GM12878 (cell line): ENCODE results near the gene PHACTR1. TPM values are rescaled to one million over a fixed set of nuclear protein-coding genes. Genes with fewer than 3 reads are reported as not detected.

Source experiments
- ATAC-seq: fragments of 200-7000 bp; cut with Tn5 transposase; 3 replicates; pipeline ENCODE4 v1.9.1; 2020; ENCODE audit warnings: mild to moderate bottlenecking, moderate library complexity
- BruUV-seq: library from RNA; stranded (reverse); fragments of 400-500 nt; replicated peaks from 2 replicates; lab custom pipeline; 2021; lab: Mats Ljungman, UMichigan
- CTCF ChIA-PET: fragments of 300-600 bp; sonication (Branson Sonifier 250); formaldehyde crosslinking; extraction: SDS; loops from one replicate; lab custom pipeline; 2021; ENCODE audit warnings: inconsistent platforms; lab: Yijun Ruan, JAX
- POLR2A ChIA-PET: fragments of 350-600 bp; formaldehyde crosslinking; extraction: SDS; loops from one replicate; lab custom pipeline; 2021; ENCODE audit warnings: inconsistent platforms; lab: Charles Lee
- RAD21 ChIA-PET: fragments of 300-600 bp; sonication (Branson Sonifier 250); formaldehyde crosslinking; loops from one replicate; lab custom pipeline; 2023; ENCODE audit warnings: antibody characterized with exemption; ENCODE audit not compliant: unreplicated experiment; lab: Charles Lee
- SMC1A ChIA-PET: fragments of 300-600 bp; sonication (Branson Sonifier 250); formaldehyde crosslinking; loops from one replicate; lab custom pipeline; 2023; ENCODE audit not compliant: unreplicated experiment, uncharacterized antibody; lab: Charles Lee
- DNase-seq: peaks from one replicate; pipeline ENCODE4 v3.0.0-alpha.2; 2011; ENCODE audit warnings: low read depth, low spot score
- FAIRE-seq: peaks from 3 replicates; lab custom pipeline; 2011; peaks lifted over from hg19 to GRCh38; lab: Jason Lieb, UNC
- H2AFZ ChIP-seq: 2 replicates; pipeline ENCODE4 v1.6.0; 2011; ENCODE audit warnings: low read depth, low read length, control low read depth; ENCODE audit not compliant: control insufficient read depth
- H3K27ac ChIP-seq: 2 replicates; pipeline ENCODE4 v1.5.1; 2011; ENCODE audit warnings: control low read depth; ENCODE audit not compliant: control insufficient read depth, insufficient read depth
- H3K27me3 ChIP-seq, 2 experiments: replicated peaks in 1 of 2; 2 replicates each; pipeline versions ENCODE4 v1.6.0 to v1.6.1; 2011; ENCODE audit warnings: low read length in 1 of 2; ENCODE audit not compliant: control insufficient read depth in 2 of 2, insufficient read depth in 2 of 2
- H3K36me3 ChIP-seq, 2 experiments: 2 replicates each; pipeline ENCODE4 v1.5.1; 2011; ENCODE audit warnings: low read length in 1 of 2; ENCODE audit not compliant: control insufficient read depth in 2 of 2, insufficient read depth in 2 of 2
- H3K4me1 ChIP-seq: 2 replicates; pipeline ENCODE4 v1.6.1; 2011; ENCODE audit warnings: mild to moderate bottlenecking, low read length, moderate library complexity, mixed read lengths; ENCODE audit not compliant: control insufficient read depth, insufficient read depth
- H3K4me2 ChIP-seq: 2 replicates; pipeline ENCODE4 v1.6.0; 2011; ENCODE audit warnings: control low read depth; ENCODE audit not compliant: control insufficient read depth, insufficient read depth
- H3K4me3 ChIP-seq: fragments of 200-600 bp; sonication (generic); 2 replicates; pipeline ENCODE4 v1.5.1; 2016
- H3K79me2 ChIP-seq: 2 replicates; pipeline ENCODE4 v1.6.0; 2011; ENCODE audit warnings: low read length; ENCODE audit not compliant: control insufficient read depth, insufficient read depth
- H3K9ac ChIP-seq: 2 replicates; pipeline ENCODE4 v1.8.0; 2011; ENCODE audit warnings: low read length, control low read depth, mixed read lengths; ENCODE audit not compliant: control insufficient read depth, insufficient read depth
- H3K9me3 ChIP-seq: replicated peaks from 3 replicates; pipeline ENCODE4 v1.5.1; 2011; ENCODE audit warnings: mild to moderate bottlenecking, low read length; ENCODE audit not compliant: control insufficient read depth, insufficient read depth
- H4K20me1 ChIP-seq: 2 replicates; pipeline ENCODE4 v1.6.0; 2011; ENCODE audit not compliant: control insufficient read depth, insufficient read depth
- DPF2 ChIP-seq: fragments of 450-650 bp; IDR thresholded peaks from 2 replicates; pipeline ENCODE4 v1.6.1; 2017; ENCODE audit warnings: mild to moderate bottlenecking
- HDAC6 ChIP-seq: fragments of 200-600 bp; sonication (generic); IDR thresholded peaks from one replicate; pipeline ENCODE4 v1.8.0; 2017; ENCODE audit warnings: antibody characterized with exemption; ENCODE audit not compliant: unreplicated experiment
- HDGF ChIP-seq: fragments of 450-650 bp; IDR thresholded peaks from 2 replicates; pipeline ENCODE4 v1.6.1; 2016; ENCODE audit warnings: antibody characterized with exemption
- SUZ12 ChIP-seq: fragments of 200-600 bp; sonication (generic); IDR thresholded peaks from one replicate; pipeline ENCODE4 v1.6.1; 2018; ENCODE audit warnings: antibody characterized with exemption, mild to moderate bottlenecking; ENCODE audit not compliant: unreplicated experiment
- TAF1 ChIP-seq: IDR thresholded peaks from 2 replicates; pipeline ENCODE4 v1.6.1; 2011; ENCODE audit warnings: mild to moderate bottlenecking, low read depth, low read length, borderline replicate concordance
- WGBS: methylation state at CpG from one replicate; pipeline ENCODE4 v1.1.6; 2016; ENCODE audit warnings: low lambda C conversion rate; ENCODE audit not compliant: insufficient replicate concordance, insufficient coverage; ENCODE audit errors: missing lambda C conversion rate; 5-methylcytosine and 5-hydroxymethylcytosine counted together
- in situ Hi-C: fragments of 300-500 bp; cut with MboI; formaldehyde crosslinking; loops from 9 replicates; pipeline ENCODE4 v1.14.3; 2018; ENCODE audit warnings: mixed read lengths
- intact Hi-C: fragments of 100-400 bp; cut with micrococcal nuclease; formaldehyde crosslinking; loops from one replicate; pipeline ENCODE4 v1.14.2; 2022; ENCODE audit not compliant: unreplicated experiment
- polyA plus RNA-seq, 11 experiments: library from polyadenylated mRNA; depleted of rRNA in 4 of 11; unstranded in 6 of 11; stranded (reverse) in 5 of 11; fragments of >200 nt; fragmentation: Nextera tagmentation in 4 of 11; fragmentation: Illumina TruSeq in 1 of 11; extraction: Ambion mirVana in 4 of 11; extraction: Trizol in 1 of 11; gene quantifications; 1 replicate in 1 of 11; 2 replicates in 10 of 11; pipeline versions ENCODE4 v1.2.1 to v1.2.3, GENCODE V29; 2011 to 2016; ENCODE audit warnings: inconsistent platforms in 2 of 11, missing spikeins in 2 of 11, low read depth in 1 of 11
- total RNA-seq, 4 experiments: library from RNA; depleted of rRNA in 3 of 4; stranded (reverse); fragments of >200 nt in 3 of 4; fragmentation: Illumina TruSeq in 1 of 4; extraction: Trizol in 1 of 4; gene quantifications; 2 replicates each; pipeline versions ENCODE4 v1.2.1 to v1.2.3, GENCODE V29; 2013 to 2021
- TF ChIP-seq, protein P1 (sequence below): fragments of 450-650 bp; conservative IDR thresholded peaks from 2 replicates; pipeline ENCODE4 v1.6.1; 2017; ENCODE audit warnings: mild to moderate bottlenecking, moderate library complexity

The PHACTR1 gene
- total and polyA plus RNA-seq, 10 of the 15 experiments (the other 5 are each of a cell fraction or from before 2014, with no cell fraction given) = 34.2 to 94.6 (median 62.3) TPM

DNA sequence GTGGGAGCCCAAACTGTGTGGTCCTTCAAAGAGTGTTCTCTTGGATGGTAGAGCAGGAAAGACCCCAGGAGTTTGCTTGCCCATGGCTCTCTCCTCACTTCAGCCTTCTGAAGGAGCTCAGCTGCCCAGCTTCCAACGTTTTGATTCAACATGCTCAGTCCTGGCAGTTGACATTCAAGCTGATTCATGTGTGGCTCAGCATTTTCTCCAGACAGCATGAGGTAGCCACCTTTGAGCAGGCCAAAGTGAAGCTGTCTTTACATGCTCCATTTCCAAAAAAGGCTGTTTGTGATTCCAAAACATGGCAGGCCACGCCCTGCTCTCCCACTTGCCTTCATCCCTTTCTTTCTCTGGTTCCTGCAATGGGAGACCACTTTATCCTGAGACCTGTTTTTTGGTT lies 331.5 kb downstream of the PHACTR1 start:
- Histone ChIP-seq H3K4me3 (no peak overlapping the region), H4K20me1 (no peaks in the 10 kb centered on the region), H3K9ac (no peak overlapping the region), H3K27ac (no peak overlapping the region), H3K79me2 (no peaks in the 10 kb centered on the region), H3K27me3 (peaks cover 0 to 4% of the 10 kb centered on the region in 2 experiments; a peak in 2 of 4 replicates), H3K4me2 (no peak overlapping the region), H3K36me3 (no peaks in the 10 kb centered on the region), H3K9me3 (no peaks in the 10 kb centered on the region), H3K4me1 (no peaks in the 10 kb centered on the region), H2AFZ (no peak overlapping the region)
- TF ChIP-seq HDGF (no peak), HDAC6 (no peak), SUZ12 (no peak), DPF2 (no peak), TAF1 (no peak)
- TF ChIP-seq, protein P1, sequence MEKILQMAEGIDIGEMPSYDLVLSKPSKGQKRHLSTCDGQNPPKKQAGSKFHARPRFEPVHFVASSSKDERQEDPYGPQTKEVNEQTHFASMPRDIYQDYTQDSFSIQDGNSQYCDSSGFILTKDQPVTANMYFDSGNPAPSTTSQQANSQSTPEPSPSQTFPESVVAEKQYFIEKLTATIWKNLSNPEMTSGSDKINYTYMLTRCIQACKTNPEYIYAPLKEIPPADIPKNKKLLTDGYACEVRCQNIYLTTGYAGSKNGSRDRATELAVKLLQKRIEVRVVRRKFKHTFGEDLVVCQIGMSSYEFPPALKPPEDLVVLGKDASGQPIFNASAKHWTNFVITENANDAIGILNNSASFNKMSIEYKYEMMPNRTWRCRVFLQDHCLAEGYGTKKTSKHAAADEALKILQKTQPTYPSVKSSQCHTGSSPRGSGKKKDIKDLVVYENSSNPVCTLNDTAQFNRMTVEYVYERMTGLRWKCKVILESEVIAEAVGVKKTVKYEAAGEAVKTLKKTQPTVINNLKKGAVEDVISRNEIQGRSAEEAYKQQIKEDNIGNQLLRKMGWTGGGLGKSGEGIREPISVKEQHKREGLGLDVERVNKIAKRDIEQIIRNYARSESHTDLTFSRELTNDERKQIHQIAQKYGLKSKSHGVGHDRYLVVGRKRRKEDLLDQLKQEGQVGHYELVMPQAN = no peak
- ChIA-PET CTCF (interaction anchor here (0.8 kb wide), 1 partner anchor 41 kb away, joined by 4 read pairs; no protein-coding TSS in a partner anchor), RAD21 (no interaction called here), SMC1A (no interaction called here), POLR2A (no interaction called here)
- no TSS peak for BruUV-seq
- WGBS = 3% methylated on average over 2 of the region's 2 CpGs
- in situ Hi-C loops = no loop called here
- FAIRE-seq (no peak), ATAC-seq (no peak), DNase-seq (no peak)
- intact Hi-C loops = no loop called here
